Nephron progenitor cell (in vitro differentiated cells): ENCODE results near the gene FAM171A1.
"Not testable (repeated sequence)": the region's sequence is repeated elsewhere in the genome, so short reads cannot be mapped to it uniquely, and the experiment has no call there.

Source experiments
- DNase-seq: peaks from one replicate; pipeline ENCODE4 v3.0.0; 2021
- H3K27ac Mint-ChIP-seq: 2 replicates; pipeline ENCODE4 v1.8.0; 2021; ENCODE audit warnings: mild to moderate bottlenecking, moderate library complexity, mixed read lengths
- H3K27me3 Mint-ChIP-seq: 2 replicates; pipeline ENCODE4 v1.8.0; 2021; ENCODE audit warnings: mild to moderate bottlenecking, low read depth, mixed read lengths; ENCODE audit not compliant: poor library complexity
- H3K36me3 Mint-ChIP-seq: 2 replicates; pipeline ENCODE4 v1.8.0; 2021; ENCODE audit warnings: low read depth, mixed read lengths
- H3K4me1 Mint-ChIP-seq: 2 replicates; pipeline ENCODE4 v1.8.0; 2021; ENCODE audit warnings: mixed read lengths
- H3K4me3 Mint-ChIP-seq: 2 replicates; pipeline ENCODE4 v1.8.0; 2021; ENCODE audit warnings: mild to moderate bottlenecking, moderate library complexity, mixed read lengths
- H3K9me3 Mint-ChIP-seq: 2 replicates; pipeline ENCODE4 v1.8.0; 2021; ENCODE audit warnings: mild to moderate bottlenecking, moderate library complexity, mixed read lengths
- TF ChIP-seq, protein P1 (sequence below): fragments of 200-600 bp; sonication (generic); IDR thresholded peaks from 2 replicates; pipeline ENCODE4 v1.5.0; 2021; ENCODE audit warnings: antibody characterized with exemption

FAM171A1 gene

DNA sequence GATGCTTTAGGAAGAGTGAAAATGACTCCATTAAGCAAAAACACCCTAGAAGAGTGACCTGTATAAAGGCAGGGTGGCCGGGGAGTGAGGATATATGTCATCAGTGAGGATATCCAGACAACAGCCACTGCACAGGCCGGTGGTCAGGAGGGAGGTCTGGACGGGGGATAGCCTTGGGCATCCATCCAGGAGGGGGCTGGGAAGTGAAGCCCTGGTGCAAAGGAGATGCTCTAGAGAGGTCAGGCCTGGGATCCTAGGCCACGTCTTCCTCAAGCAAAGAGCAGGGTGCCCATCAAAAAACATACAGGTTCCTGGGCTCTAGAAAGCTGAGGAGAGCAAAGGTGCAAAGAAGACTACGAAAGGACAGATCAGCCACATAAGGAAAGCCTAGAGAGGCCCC is 25.6 kb downstream of the FAM171A1 start:
- peaks cover 8% of the 10 kb centered on the region for H3K36me3 Mint-ChIP-seq
- no peak overlapping the region for H3K27ac Mint-ChIP-seq
- no peak overlapping the region for H3K4me3 Mint-ChIP-seq
- TF ChIP-seq, protein P1, sequence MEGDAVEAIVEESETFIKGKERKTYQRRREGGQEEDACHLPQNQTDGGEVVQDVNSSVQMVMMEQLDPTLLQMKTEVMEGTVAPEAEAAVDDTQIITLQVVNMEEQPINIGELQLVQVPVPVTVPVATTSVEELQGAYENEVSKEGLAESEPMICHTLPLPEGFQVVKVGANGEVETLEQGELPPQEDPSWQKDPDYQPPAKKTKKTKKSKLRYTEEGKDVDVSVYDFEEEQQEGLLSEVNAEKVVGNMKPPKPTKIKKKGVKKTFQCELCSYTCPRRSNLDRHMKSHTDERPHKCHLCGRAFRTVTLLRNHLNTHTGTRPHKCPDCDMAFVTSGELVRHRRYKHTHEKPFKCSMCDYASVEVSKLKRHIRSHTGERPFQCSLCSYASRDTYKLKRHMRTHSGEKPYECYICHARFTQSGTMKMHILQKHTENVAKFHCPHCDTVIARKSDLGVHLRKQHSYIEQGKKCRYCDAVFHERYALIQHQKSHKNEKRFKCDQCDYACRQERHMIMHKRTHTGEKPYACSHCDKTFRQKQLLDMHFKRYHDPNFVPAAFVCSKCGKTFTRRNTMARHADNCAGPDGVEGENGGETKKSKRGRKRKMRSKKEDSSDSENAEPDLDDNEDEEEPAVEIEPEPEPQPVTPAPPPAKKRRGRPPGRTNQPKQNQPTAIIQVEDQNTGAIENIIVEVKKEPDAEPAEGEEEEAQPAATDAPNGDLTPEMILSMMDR, result no peak
- peaks cover 3% of the 10 kb centered on the region for H3K27me3 Mint-ChIP-seq
- no peak for DNase-seq
- no peaks in the 10 kb centered on the region for H3K9me3 Mint-ChIP-seq
- peaks cover 57% of the 10 kb centered on the region for H3K4me1 Mint-ChIP-seq

DNA sequence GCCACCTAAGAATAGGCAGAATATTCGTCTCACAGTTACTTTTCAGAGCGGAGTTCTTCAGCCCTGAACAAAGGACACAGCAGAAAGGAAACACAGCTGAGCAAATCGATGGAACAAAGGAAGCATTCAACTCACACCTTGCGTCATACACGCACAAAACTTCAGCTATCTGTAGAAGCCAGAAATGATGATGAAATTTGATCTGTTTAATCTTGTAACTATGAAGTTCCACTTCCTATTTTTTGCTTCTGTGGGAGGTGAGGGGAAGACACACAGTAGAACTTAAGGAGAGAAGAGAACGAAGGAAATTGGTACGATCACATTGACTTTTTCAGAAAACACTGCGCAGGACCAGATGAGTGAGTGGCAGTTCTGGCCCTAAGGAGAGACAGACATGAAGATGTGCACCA is 26.2 kb downstream of the FAM171A1 start:
- Mint-ChIP-seq H3K9me3 (no peaks in the 10 kb centered on the region), H3K27ac (no peak overlapping the region), H3K36me3 (peaks cover 12% of the 10 kb centered on the region), H3K4me3 (no peak overlapping the region), H3K27me3 (peaks cover 3% of the 10 kb centered on the region), H3K4me1 (peaks cover 54% of the 10 kb centered on the region)
- TF ChIP-seq, protein P1, result no peak
- DNase-seq, result no peak

DNA sequence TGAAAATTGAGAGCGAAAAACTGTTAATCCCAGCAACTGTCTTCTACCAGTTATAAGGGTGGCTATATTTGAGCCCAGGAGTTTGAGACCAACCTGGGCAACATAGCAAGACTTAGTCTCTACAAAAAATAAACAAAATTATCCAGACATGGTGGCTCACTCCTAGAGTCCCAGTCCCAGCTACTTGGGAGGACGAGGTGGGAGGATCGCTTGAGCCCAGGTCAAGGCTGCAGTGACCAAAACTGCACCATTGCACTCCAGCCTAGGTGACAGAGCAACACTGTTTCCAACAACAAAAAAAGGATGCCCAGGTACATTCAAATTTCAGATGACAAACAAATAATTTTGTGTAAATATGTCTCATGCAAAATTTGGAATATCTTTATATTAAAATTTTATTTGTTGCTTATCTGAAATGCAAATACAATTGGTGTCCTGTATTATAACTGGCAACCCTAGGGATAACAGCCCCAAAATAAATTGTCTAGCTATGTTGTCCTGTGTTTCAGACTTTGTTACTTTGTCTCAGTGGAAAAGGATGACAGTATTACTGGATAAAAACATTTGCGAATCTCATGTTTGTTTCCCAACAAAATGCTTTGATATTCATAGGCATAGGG is 26.7 kb downstream of the FAM171A1 start:
- Mint-ChIP-seq H3K27ac (no peak overlapping the region), H3K9me3 (no peaks in the 10 kb centered on the region), H3K36me3 (peaks cover 17% of the 10 kb centered on the region), H3K4me1 (peaks cover 49% of the 10 kb centered on the region), H3K4me3 (no peak overlapping the region), H3K27me3 (peaks cover 3% of the 10 kb centered on the region)
- DNase-seq, result no peak
- TF ChIP-seq, protein P1, result no peak

GRCh38 chr10:15342970-15343369 is 28.1 kb downstream of the FAM171A1 start:
- Mint-ChIP-seq H3K4me3 (no peak overlapping the region), H3K9me3 (no peaks in the 10 kb centered on the region), H3K36me3 (peaks cover 30% of the 10 kb centered on the region), H3K27me3 (peaks cover 3% of the 10 kb centered on the region), H3K27ac (no peak overlapping the region), H3K4me1 (peaks cover 38% of the 10 kb centered on the region)
- TF ChIP-seq, protein P1, result no peak
- no peak for DNase-seq

DNA sequence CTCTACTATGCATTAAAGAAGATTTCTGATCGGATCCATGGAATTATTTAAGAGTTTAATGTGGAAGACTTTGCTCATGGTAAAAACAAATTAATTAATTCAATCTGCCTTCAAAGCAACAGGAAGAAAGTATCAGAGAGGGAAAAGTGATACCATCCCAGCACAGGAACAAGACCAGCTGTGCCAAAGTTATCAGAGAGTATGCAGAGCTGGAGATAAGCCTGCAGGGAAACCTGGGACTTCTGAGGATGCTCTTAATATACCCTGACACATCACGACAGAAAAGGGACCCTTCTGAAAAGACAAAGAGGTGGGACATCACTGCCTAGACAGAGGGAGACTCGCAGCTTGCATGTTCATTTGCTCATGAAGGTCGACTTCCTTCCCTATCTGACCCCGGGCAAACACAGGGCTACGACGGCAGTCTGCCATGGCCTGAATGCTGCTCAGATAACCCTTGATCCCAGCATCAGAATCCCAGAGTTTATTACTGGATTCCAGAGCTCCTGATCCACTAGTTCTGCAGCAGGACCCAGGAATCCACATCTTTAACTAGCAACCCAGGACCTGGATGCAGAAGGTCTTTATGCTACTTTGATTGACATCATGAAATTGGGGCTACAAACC is 29.5 kb downstream of the FAM171A1 start:
- Mint-ChIP-seq H3K4me1 (peaks cover 36% of the 10 kb centered on the region), H3K27ac (peak overlapping the region; percentile 18), H3K9me3 (no peaks in the 10 kb centered on the region), H3K27me3 (peaks cover 3% of the 10 kb centered on the region), H3K36me3 (peaks cover 32% of the 10 kb centered on the region), H3K4me3 (no peak overlapping the region)
- DNase-seq, result no peak
- TF ChIP-seq, protein P1, result no peak

DNA sequence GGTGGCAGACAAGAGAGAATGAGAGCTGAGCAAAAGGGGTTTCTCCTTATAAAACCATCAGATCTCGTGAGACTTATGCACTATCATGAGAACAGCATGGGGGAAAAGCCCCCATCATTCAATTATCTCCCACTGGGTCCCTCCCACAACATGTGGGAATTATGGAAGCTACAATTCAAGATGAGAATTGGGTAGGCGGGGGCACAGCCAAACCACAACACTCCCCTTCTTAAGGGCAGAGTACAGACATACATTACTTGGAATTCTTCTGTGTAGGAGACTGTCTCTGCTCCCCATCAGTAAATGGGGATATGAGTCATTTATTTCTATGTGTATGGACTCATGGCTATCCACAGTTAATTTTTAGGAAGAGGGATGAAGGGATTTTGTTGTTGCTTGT is 31.2 kb downstream of the FAM171A1 start:
- Mint-ChIP-seq H3K27me3 (peaks cover 3% of the 10 kb centered on the region), H3K4me1 (peaks cover 36% of the 10 kb centered on the region), H3K9me3 (no peaks in the 10 kb centered on the region), H3K4me3 (no peak overlapping the region), H3K36me3 (peaks cover 32% of the 10 kb centered on the region), H3K27ac (no peak overlapping the region)
- TF ChIP-seq, protein P1, result no peak
- DNase-seq, result no peak

GRCh38 chr10:15337441-15337923 is 33.6 kb downstream of the FAM171A1 start:
- H3K4me1 Mint-ChIP-seq, result peaks cover 30% of the 10 kb centered on the region
- not testable (repeated sequence) for H3K27ac Mint-ChIP-seq, H3K9me3 Mint-ChIP-seq, DNase-seq, H3K27me3 Mint-ChIP-seq, H3K4me3 Mint-ChIP-seq
- H3K36me3 Mint-ChIP-seq, result peaks cover 35% of the 10 kb centered on the region
